NCI-H69 (cell line): ENCODE measurements around the gene KYNU.
"Not testable (repeated sequence)": the region's sequence is repeated elsewhere in the genome, so short reads cannot be mapped to it uniquely, and the experiment has no call there.

Experiments used
- DNase-seq: peaks from one replicate; lab custom pipeline; 2025; lab: John Stamatoyannopoulos, UW

The KYNU gene

DNA sequence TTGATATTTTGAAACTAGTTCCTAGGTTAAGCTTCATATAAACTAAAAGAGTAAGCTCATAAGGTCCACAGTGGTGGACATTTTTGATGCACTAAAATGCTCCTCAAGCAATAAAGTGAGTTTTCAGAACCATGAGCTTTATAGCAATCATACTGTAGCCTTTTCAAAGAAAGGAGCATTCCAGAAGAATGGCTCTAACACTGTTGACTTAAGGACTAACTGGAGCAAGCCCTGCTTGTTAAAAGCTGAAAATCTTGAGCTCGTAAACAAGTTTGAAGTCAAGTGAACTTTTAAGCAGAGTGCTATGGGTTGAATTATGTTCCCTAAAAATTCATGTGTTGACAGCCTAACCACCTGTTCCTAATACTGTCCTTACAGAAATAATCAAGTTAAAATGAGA, 38.0 kb downstream of the KYNU start:
- no peak for DNase-seq

DNA sequence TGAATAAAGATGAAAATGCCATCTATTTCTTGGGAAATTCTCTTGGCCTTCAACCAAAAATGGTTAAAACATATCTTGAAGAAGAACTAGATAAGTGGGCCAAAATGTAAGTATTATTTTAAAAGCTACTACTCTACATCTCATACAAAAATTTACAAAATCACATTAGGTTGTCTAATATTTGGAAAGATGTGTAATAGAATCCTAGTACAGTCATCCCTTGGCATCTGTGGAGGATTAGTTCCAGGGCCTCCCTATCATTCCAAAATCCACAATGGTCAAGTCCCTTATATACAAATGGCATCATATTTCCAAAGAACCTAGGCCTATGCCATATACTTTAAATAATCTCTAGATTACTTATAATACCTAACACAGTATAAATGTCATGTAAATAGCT, 41.2 kb downstream of the KYNU start:
- DNase-seq = no peak

DNA sequence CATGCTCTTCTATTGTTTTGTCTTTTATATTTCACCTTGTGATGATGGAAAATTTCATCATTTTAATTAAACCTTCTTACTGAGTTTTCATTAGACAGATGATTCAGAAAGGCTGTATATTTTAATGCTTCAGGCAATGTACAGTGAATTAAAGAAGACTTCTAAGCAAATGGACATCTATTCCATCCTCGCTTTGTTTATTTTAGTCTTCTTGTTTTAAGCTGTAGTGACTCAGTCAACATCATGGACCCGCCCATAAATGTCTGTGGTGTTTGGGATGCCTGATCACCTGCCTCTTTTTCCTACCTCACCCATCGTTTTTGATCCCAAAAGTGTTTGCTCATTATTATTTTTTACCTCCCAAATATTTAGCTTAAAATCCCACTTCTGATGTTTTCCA, 43.1 kb downstream of the KYNU start:
- no peak for DNase-seq

DNA sequence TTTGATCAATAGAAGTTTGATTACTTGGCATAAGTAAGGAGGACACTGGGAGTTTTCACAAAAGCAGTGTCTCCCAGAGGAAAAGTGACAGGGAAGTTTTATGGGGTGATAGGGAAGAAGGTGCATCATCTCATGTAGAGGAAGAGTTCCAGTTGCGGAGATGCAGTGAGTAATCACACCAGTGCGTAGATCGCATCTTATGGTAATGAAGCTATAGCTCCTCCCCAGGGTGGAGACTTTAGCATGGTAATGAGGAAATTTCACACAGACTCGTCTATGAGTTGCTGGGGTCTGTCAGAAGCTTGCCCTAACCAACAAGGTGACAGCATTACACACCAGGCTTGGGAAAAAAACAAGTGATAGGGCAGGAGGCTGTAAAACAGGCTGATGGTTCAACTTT, 49.0 kb downstream of the KYNU start:
- no peak for DNase-seq

DNA sequence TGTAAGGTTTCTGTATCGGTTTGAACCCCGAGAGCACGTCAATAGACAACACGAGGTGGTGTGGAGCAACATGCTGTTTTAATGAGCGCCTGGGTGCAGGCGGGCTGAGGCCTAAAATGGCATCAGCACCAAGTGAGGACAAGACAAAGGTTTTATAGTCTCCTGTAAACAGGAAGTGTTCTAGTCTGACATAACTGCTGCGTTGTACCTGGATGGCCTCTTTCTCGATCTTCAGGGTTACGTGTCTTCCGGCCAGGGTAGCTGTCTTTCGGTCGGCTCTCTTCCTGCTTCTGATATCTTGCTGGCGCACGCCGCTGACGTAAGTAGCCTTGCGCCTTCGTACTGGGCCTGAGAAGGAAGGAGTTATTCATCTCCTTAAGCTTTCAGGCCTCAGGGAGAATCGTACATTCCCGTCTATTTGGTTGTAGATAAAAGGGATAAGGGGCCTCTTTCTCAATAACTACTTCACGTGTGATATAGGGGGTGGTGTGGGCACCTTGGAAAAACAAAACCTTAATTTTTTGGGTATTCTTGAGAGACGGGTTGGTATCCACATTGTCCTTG, 53.5 kb downstream of the KYNU start:
- DNase-seq = no peak

DNA sequence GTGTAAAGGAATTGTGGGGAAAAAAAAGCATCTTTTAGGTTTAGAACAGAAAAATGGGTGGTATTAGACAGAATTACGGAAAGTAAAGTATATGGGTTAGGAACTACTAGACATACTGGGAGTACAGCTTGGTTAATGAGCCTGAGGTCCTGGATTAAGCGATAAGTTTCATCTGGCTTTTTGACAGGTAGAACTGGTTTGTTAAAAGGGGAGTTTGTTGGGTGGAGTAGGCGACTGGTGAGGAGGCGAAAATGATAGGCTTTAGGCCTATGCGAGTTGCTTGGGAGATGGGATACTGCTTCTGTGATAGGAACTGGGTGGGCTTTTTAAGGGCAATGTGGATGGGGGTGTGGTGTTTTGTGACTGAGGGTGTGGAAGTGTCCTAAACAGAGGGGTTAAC, 56.5 kb downstream of the KYNU start:
- no peak for DNase-seq

GRCh38 chr2:142935563-142936089, 58.2 kb downstream of the KYNU start:
- DNase-seq = no peak

DNA sequence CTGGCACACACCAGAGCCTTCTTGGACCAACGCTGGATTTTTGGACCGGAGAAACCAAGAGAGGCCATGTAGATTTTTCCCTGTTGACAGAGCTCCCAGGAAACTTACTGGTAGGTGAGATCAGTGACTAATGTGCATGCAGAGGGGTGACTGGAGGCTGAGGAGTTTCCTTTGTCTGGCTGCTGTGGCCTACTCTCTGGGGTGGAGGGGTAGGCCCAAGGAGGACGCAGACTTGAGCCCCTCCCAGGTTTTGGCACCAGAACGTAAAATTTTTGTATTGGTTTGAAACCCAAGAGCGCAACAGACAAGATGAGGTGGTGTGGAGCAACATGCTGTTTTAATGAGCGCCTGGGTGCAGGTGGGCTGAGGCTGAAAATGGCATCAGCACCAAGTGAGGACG, 59.2 kb downstream of the KYNU start:
- DNase-seq = no peak

DNA sequence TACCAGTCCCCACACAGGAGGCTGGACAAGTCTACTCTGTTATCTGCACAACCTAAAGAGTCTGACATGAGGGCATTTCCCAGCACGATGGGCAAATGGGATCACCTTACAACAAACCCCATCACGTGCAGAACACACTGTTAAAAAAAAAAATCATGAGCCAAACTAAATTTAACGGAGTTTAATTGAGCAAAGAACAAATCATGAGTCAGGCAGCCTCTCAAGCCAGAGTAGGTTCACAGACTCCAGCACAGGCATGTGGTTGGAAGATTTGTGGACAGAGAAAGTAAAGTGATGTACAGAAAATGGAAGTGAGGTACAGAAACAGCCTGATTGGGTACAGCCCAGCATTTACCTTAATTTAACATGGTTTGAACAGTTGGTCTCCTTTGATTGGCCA, 59.9 kb downstream of the KYNU start:
- DNase-seq = no peak

GRCh38 chr2:142938240-142938639, 60.8 kb downstream of the KYNU start:
- no peak for DNase-seq

DNA sequence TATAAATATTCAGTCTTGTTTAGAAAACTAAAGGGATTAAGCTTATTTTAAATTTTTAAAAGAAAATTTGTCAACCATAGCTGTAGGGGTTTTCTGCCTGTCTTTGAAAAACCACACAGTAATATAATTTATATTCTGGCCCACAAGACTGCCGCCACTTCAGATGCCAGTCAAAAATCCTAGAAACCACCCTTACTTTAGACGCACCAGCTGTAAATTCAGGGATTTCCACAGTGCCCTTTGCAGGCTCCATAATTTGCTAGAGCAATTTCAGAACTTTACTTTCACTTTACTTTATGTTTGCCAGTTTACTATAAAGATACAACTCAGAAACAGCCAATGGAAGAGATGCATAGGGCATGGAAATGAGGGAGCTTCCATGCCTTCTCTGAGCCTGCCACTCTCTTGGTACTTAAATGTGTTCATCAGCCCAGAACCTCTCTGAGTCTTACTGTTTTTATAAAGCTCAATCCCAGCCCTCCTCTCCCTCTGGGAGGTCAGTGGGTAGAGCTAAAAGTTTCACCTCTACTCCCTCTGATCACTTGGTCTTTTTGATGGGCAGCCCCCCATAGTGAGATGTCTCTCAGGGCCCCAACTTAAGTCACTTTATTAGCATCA, 63.3 kb downstream of the KYNU start:
- DNase-seq = no peak

DNA sequence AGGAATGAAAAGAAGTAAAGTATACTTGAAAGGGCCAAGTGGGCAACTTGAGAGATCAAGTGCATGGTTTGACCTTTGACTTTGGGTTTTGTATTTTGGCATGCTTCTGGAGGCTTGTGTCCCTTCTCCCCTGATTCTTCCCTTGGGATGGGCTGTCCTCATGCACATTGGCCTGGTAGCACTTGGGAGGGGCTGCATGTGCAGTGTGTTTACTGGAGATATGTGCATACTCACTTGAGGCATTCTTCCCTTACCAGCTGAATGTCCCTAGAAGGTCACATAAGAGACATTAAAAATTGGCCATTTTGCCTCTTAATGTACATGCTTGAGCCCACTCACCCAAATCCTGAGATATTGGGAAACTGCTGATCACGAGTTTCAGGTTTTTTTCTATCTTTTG, 65.2 kb downstream of the KYNU start:
- DNase-seq = no peak

DNA sequence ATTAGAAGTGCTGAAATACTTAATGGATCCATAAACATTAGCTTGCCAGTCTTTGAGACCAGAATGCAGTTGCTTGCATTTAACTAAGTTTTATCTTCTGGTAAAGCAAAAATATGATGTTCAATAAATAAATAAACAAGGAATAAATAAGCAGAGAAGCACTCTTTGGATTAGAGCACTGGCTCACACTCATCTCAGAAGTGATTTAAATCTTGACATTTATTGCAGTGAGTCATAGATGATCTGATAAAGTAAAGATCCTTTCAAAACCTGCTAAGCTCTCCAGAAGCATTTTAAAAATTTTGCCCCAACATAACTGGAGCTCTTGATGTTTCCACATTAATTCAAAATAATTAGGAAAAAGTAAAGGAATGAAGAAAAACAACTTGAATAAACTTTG, 66.8 kb downstream of the KYNU start:
- DNase-seq = no peak

DNA sequence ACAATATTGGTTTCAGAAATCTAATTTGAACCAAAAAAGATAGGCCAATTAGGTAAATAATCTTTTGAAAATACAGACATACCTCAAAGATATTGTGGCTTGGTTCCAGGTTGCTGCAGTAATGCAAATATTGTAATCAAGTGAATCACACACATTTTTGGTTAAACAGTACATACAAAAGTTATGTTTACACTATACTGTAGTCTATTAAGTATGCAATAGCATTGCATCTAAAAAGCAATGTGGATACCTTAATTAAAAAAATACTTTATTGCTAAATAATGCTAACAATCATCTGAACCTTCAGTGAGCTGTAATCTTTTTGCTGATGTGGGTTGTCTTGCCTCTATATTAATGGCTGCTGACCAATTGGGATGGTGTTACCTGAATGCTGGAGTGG, 67.3 kb downstream of the KYNU start:
- no peak for DNase-seq

DNA sequence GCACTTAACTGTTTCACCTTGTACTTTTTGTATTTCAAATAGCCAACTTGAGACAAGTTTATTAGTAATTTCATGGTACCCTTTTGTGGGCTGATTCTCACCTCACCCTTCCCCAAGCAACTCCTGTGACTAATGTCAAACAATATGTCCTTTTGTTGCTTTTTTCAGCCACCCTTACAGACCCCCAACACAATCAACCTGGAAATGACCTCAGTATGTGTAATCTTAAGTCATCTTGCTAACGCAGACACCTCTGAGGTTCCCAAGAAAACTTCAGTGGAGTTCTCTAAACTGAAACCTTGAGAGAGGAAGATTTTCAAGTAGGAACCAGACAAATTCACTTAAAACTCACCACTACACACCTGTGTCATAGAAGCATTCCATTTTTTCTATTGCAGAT, 69.5 kb downstream of the KYNU start:
- no peak for DNase-seq

- not testable (repeated sequence) for DNase-seq
These were observed 71.3 kb downstream of the KYNU start for GRCh38 chr2:142948723-142949122.

- not testable (repeated sequence) for DNase-seq
These were observed 72.9 kb downstream of the KYNU start for GRCh38 chr2:142950323-142950722.

GRCh38 chr2:142951190-142952007, 73.9 kb downstream of the KYNU start:
- DNase-seq = no peak

- no peak for DNase-seq
These were observed 74.6 kb downstream of the KYNU start for GRCh38 chr2:142952018-142952417.

GRCh38 chr2:142952793-142953494, 75.5 kb downstream of the KYNU start:
- DNase-seq = no peak

- DNase-seq = no peak
These were observed 77.0 kb downstream of the KYNU start for GRCh38 chr2:142954493-142954892.

- no peak for DNase-seq
These were observed 79.7 kb downstream of the KYNU start for GRCh38 chr2:142957144-142957543.

GRCh38 chr2:142961202-142961601, 83.7 kb downstream of the KYNU start:
- DNase-seq = no peak
